ENCODE measurements around the gene GAN.

- TF ChIP-seq POLR2A (IDR thresholded peaks at IDR 0.05) (no peak), CTCF (IDR thresholded peaks at IDR 0.05) (no peak), EP300 (IDR thresholded peaks at IDR 0.05) (no peak)
Observed at GRCh38 chr16:81349608-81350305, 35.0 kb downstream of the GAN start.

All from gastroesophageal sphincter (tissue), 3 donors.